ENCODE results near the gene RFTN1.

- TF ChIP-seq CTCF (IDR thresholded peaks at IDR 0.05) (no peak), POLR2A (IDR thresholded peaks at IDR 0.05) (no peak)
Observed at GRCh38 chr3:16484216-16484615, 29.3 kb downstream of the RFTN1 start.
